Measurements from ENCODE around the gene HNRNPK.
A peak's percentile ranks its signal among the peaks of the same experiment; 100 is the strongest.

Gene HNRNPK

GRCh38 chr9:83979812-83980394 lies at the start of gene HNRNPK:
TSS of gene HNRNPK (minus strand) at chr9:83980215. CDS start at chr9:83978252, 1,963 bp downstream.
- H3K36me3 Mint-ChIP-seq (ENCODE audit: low read depth) = peaks cover 57% of the 10 kb centered on the region
- H3K9me3 Mint-ChIP-seq = no peaks in the 10 kb centered on the region
- H3K27ac Mint-ChIP-seq = peak within 1 kb of the TSS; percentile 99
- H3K4me3 Mint-ChIP-seq = peak within 1 kb of the TSS; percentile 95
- no peaks in the 10 kb centered on the region for H3K27me3 Mint-ChIP-seq
- peaks cover 53% of the 10 kb centered on the region for H3K4me1 Mint-ChIP-seq (ENCODE audit: low read depth)

GRCh38 chr9:84027201-84027600 lies 47.2 kb upstream of the HNRNPK start:
- no peaks in the 10 kb centered on the region for H3K36me3 Mint-ChIP-seq (ENCODE audit: low read depth)
- no peak overlapping the region for H3K27ac Mint-ChIP-seq
- H3K27me3 Mint-ChIP-seq = peaks cover 3% of the 10 kb centered on the region
- no peak overlapping the region for H3K4me3 Mint-ChIP-seq
- no peaks in the 10 kb centered on the region for H3K4me1 Mint-ChIP-seq (ENCODE audit: low read depth)
- no peaks in the 10 kb centered on the region for H3K9me3 Mint-ChIP-seq

GRCh38 chr9:84024041-84024575 lies 44.1 kb upstream of the HNRNPK start:
- Mint-ChIP-seq H3K9me3 (no peaks in the 10 kb centered on the region), H3K36me3 (ENCODE audit: low read depth) (no peaks in the 10 kb centered on the region), H3K4me3 (no peak overlapping the region), H3K4me1 (ENCODE audit: low read depth) (no peaks in the 10 kb centered on the region), H3K27me3 (peaks cover 3% of the 10 kb centered on the region), H3K27ac (no peak overlapping the region)

- no peak overlapping the region for H3K4me3 Mint-ChIP-seq
- H3K27me3 Mint-ChIP-seq = no peaks in the 10 kb centered on the region
- H3K4me1 Mint-ChIP-seq (ENCODE audit: low read depth) = no peaks in the 10 kb centered on the region
- H3K36me3 Mint-ChIP-seq (ENCODE audit: low read depth) = peaks cover 18% of the 10 kb centered on the region
- no peak overlapping the region for H3K27ac Mint-ChIP-seq
- H3K9me3 Mint-ChIP-seq = no peaks in the 10 kb centered on the region
These were observed 27.6 kb upstream of the HNRNPK start for GRCh38 chr9:84007662-84008061.

GRCh38 chr9:84003246-84003645 lies 23.2 kb upstream of the HNRNPK start:
- peaks cover 11% of the 10 kb centered on the region for H3K4me1 Mint-ChIP-seq (ENCODE audit: low read depth)

GRCh38 chr9:84002344-84002743 lies 22.3 kb upstream of the HNRNPK start:
- Mint-ChIP-seq H3K27me3 (no peaks in the 10 kb centered on the region), H3K36me3 (ENCODE audit: low read depth) (peaks cover 39% of the 10 kb centered on the region), H3K9me3 (no peaks in the 10 kb centered on the region), H3K27ac (no peak overlapping the region), H3K4me1 (ENCODE audit: low read depth) (peaks cover 11% of the 10 kb centered on the region), H3K4me3 (no peak overlapping the region)

More at GRCh38 chr9:84003246-84003645, 23.2 kb upstream of the HNRNPK start:
- Mint-ChIP-seq H3K27me3 (no peaks in the 10 kb centered on the region), H3K9me3 (no peaks in the 10 kb centered on the region), H3K36me3 (ENCODE audit: low read depth) (peaks cover 36% of the 10 kb centered on the region), H3K4me3 (no peak overlapping the region), H3K27ac (no peak overlapping the region)

GRCh38 chr9:84001621-84002020 lies 21.6 kb upstream of the HNRNPK start:
- Mint-ChIP-seq H3K4me3 (no peak overlapping the region), H3K36me3 (ENCODE audit: low read depth) (peaks cover 41% of the 10 kb centered on the region)

GRCh38 chr9:84000186-84000585 lies 20.2 kb upstream of the HNRNPK start:
- no peaks in the 10 kb centered on the region for H3K27me3 Mint-ChIP-seq
- no peak overlapping the region for H3K4me3 Mint-ChIP-seq
- H3K4me1 Mint-ChIP-seq (ENCODE audit: low read depth) = peaks cover 11% of the 10 kb centered on the region
- H3K36me3 Mint-ChIP-seq (ENCODE audit: low read depth) = peaks cover 47% of the 10 kb centered on the region
- H3K9me3 Mint-ChIP-seq = no peaks in the 10 kb centered on the region
- H3K27ac Mint-ChIP-seq = no peak overlapping the region

More at GRCh38 chr9:84001621-84002020, 21.6 kb upstream of the HNRNPK start:
- H3K27ac Mint-ChIP-seq = no peak overlapping the region
- H3K27me3 Mint-ChIP-seq = no peaks in the 10 kb centered on the region
- no peaks in the 10 kb centered on the region for H3K9me3 Mint-ChIP-seq
- peaks cover 11% of the 10 kb centered on the region for H3K4me1 Mint-ChIP-seq (ENCODE audit: low read depth)

- Mint-ChIP-seq H3K27me3 (no peaks in the 10 kb centered on the region), H3K4me3 (no peak overlapping the region), H3K36me3 (ENCODE audit: low read depth) (peaks cover 40% of the 10 kb centered on the region), H3K4me1 (ENCODE audit: low read depth) (peaks cover 11% of the 10 kb centered on the region), H3K27ac (no peak overlapping the region), H3K9me3 (no peaks in the 10 kb centered on the region)
These were observed 19.3 kb upstream of the HNRNPK start for GRCh38 chr9:83999141-83999918.

- H3K27me3 Mint-ChIP-seq = no peaks in the 10 kb centered on the region
- no peak overlapping the region for H3K27ac Mint-ChIP-seq
- peaks cover 35% of the 10 kb centered on the region for H3K36me3 Mint-ChIP-seq (ENCODE audit: low read depth)
- H3K4me3 Mint-ChIP-seq = no peak overlapping the region
- no peaks in the 10 kb centered on the region for H3K9me3 Mint-ChIP-seq
- no peaks in the 10 kb centered on the region for H3K4me1 Mint-ChIP-seq (ENCODE audit: low read depth)
These were observed 16.1 kb upstream of the HNRNPK start for GRCh38 chr9:83996126-83996525.

GRCh38 chr9:83992901-83993300 lies 12.9 kb upstream of the HNRNPK start:
- H3K27me3 Mint-ChIP-seq = no peaks in the 10 kb centered on the region
- no peaks in the 10 kb centered on the region for H3K9me3 Mint-ChIP-seq
- H3K4me1 Mint-ChIP-seq (ENCODE audit: low read depth) = no peaks in the 10 kb centered on the region
- no peak overlapping the region for H3K4me3 Mint-ChIP-seq
- peaks cover 54% of the 10 kb centered on the region for H3K36me3 Mint-ChIP-seq (ENCODE audit: low read depth)
- no peak overlapping the region for H3K27ac Mint-ChIP-seq

GRCh38 chr9:83992407-83992806 lies 12.4 kb upstream of the HNRNPK start:
- Mint-ChIP-seq H3K4me1 (ENCODE audit: low read depth) (peaks cover 3% of the 10 kb centered on the region), H3K27me3 (no peaks in the 10 kb centered on the region), H3K27ac (no peak overlapping the region), H3K4me3 (no peak overlapping the region), H3K9me3 (no peaks in the 10 kb centered on the region), H3K36me3 (ENCODE audit: low read depth) (peaks cover 55% of the 10 kb centered on the region)

GRCh38 chr9:83991355-83991754 lies 11.3 kb upstream of the HNRNPK start:
- Mint-ChIP-seq H3K4me1 (ENCODE audit: low read depth) (peaks cover 13% of the 10 kb centered on the region), H3K36me3 (ENCODE audit: low read depth) (peaks cover 59% of the 10 kb centered on the region), H3K27ac (no peak overlapping the region), H3K9me3 (no peaks in the 10 kb centered on the region), H3K27me3 (no peaks in the 10 kb centered on the region), H3K4me3 (no peak overlapping the region)

GRCh38 chr9:83988411-83988810 lies 8.4 kb upstream of the HNRNPK start:
- Mint-ChIP-seq H3K4me3 (no peak overlapping the region), H3K36me3 (ENCODE audit: low read depth) (peaks cover 54% of the 10 kb centered on the region), H3K4me1 (ENCODE audit: low read depth) (peaks cover 23% of the 10 kb centered on the region), H3K27me3 (no peaks in the 10 kb centered on the region), H3K27ac (no peak overlapping the region), H3K9me3 (no peaks in the 10 kb centered on the region)

GRCh38 chr9:83987402-83987791 lies 7.4 kb upstream of the HNRNPK start:
- H3K4me1 Mint-ChIP-seq (ENCODE audit: low read depth) = peaks cover 33% of the 10 kb centered on the region
- no peaks in the 10 kb centered on the region for H3K27me3 Mint-ChIP-seq
- peak overlapping the region; percentile 52 for H3K27ac Mint-ChIP-seq
- no peaks in the 10 kb centered on the region for H3K9me3 Mint-ChIP-seq
- peak overlapping the region; percentile 23 for H3K4me3 Mint-ChIP-seq
- H3K36me3 Mint-ChIP-seq (ENCODE audit: low read depth) = peaks cover 54% of the 10 kb centered on the region
